ENCODE measurements around the gene FBN1.

DNA sequence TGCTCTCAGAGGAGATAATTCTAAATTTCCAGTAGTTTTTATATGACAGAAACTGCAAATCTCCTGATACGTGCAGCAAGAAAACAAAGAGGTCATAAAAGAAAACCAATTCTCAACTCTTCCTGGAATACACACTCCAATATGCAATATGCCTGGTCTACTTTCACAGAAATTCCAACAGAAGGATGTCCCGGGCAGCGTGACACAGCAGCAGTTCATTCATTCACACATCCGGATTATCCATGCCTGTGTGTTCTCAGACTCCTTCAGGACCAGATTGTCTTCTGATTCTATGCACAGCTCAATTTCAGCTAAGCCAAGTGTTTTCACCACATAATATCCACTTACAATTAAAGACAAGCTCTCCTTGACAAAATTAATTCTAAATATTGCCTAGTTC lies 64.3 kb downstream of the FBN1 start:
- TF ChIP-seq, protein P1, sequence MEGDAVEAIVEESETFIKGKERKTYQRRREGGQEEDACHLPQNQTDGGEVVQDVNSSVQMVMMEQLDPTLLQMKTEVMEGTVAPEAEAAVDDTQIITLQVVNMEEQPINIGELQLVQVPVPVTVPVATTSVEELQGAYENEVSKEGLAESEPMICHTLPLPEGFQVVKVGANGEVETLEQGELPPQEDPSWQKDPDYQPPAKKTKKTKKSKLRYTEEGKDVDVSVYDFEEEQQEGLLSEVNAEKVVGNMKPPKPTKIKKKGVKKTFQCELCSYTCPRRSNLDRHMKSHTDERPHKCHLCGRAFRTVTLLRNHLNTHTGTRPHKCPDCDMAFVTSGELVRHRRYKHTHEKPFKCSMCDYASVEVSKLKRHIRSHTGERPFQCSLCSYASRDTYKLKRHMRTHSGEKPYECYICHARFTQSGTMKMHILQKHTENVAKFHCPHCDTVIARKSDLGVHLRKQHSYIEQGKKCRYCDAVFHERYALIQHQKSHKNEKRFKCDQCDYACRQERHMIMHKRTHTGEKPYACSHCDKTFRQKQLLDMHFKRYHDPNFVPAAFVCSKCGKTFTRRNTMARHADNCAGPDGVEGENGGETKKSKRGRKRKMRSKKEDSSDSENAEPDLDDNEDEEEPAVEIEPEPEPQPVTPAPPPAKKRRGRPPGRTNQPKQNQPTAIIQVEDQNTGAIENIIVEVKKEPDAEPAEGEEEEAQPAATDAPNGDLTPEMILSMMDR (IDR thresholded peaks at IDR 0.05) = no peak
- TF ChIP-seq POLR2A (IDR thresholded peaks at IDR 0.05) = no peak

Measured in adrenal gland (tissue), 5 donors.